Breast epithelium (tissue), 3 donors: ENCODE measurements around the gene CMSS1.

Experiments used
- CTCF ChIP-seq, 3 donors: fragments of 450-650 bp; IDR thresholded peaks; one replicate each; pipeline ENCODE4 v1.5.1; 2016 to 2017; ENCODE audit warnings: antibody characterized with exemption in 3 of 3, mild to moderate bottlenecking in 3 of 3, moderate library complexity in 3 of 3
- POLR2AphosphoS5 ChIP-seq, 3 donors: sonication (generic); formaldehyde crosslinking; IDR thresholded peaks; one replicate each; pipeline ENCODE4 v1.6.1; 2017; ENCODE audit warnings: antibody characterized with exemption in 3 of 3

DNA sequence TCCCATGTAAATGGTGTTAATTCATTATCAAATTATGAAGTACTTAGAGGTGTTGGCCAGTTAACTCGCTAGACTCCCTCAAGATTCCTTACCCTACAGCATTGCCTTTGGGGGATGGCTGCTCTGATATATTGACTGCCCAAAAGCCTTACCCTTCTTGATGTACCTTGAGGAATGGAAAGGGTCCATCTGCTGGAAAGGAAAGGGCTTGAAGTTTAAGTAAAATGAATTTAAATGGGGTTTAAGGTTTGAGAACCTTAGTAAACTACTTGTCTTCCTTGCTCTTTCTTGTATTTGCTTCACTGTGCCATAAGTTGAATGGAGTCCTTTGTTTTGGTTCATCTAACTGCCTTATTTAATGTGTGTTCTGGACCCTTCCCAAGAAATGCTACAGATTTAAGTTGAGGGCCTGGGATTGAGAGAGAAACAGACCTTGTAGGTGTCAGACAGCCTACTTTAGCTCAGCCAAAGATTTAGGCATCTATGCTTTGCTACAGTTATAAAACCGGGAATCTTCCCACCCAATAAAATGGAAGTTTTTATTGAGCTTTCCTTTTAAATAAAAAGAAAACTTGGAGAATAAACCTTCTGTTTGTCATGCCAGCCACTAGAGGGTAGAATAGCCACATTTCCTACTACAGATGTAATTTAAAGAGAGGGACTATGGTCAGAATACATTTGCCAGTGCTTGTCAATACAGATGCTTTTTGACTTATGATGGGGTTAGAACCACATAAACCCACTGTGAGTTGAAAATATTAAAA, 25.3 kb downstream of the CMSS1 start:
- TF ChIP-seq CTCF (IDR thresholded peaks at IDR 0.05) (peak; percentile 57 to 79 (median 71)), POLR2AphosphoS5 (IDR thresholded peaks at IDR 0.05) (no peak)
